Spleen (tissue), 7 donors: ENCODE measurements around the gene BCHE.

ENCODE experiments used
- CTCF ChIP-seq, 11 experiments: fragments of 200-600 bp in 7 of 11; fragments of 450-650 bp in 4 of 11; sonication (generic) in 4 of 11; IDR thresholded peaks in 8 of 11; conservative IDR thresholded peaks in 3 of 11; 1 replicate in 7 of 11; 2 replicates in 4 of 11; pipeline versions ENCODE4 v1.4.0 to v1.8.0; 2016 to 2021; ENCODE audit warnings: antibody characterized with exemption in 11 of 11, inconsistent platforms in 4 of 11, mild to moderate bottlenecking in 1 of 11
- POLR2A ChIP-seq, 3 donors: fragments of 450-650 bp; IDR thresholded peaks; one replicate each; pipeline ENCODE4 v1.5.1; 2017; ENCODE audit warnings: antibody characterized with exemption in 3 of 3, mild to moderate bottlenecking in 1 of 3
- donor health status: DM: no; HTN: no; CAD: no; lungs with moderate emphysema.
- donor health status: DM: no; HTN: no; CAD: no.
- donor health status: DM: no; HTN: no; CAD: no.

- TF ChIP-seq CTCF (IDR thresholded peaks at IDR 0.05 in 8 of 11, conservative IDR thresholded peaks at IDR 0.05 in 3 of 11) (no peak), POLR2A (IDR thresholded peaks at IDR 0.05) (no peak)
Measured at GRCh38 chr3:165827233-165827632, 10.0 kb downstream of the BCHE start.
